Liver (tissue), 9 donors: ENCODE data around the gene APPBP2. TPM values are rescaled to one million over a fixed set of nuclear protein-coding genes. Genes with fewer than 3 reads are reported as not detected.

Experiments used
- DNase-seq: peaks from one replicate; pipeline ENCODE4 v3.0.0-alpha.2; 2017; ENCODE audit warnings: low spot score
- H3K27ac ChIP-seq, 2 donors: one replicate each; pipeline ENCODE4 v1.7.0; 2013; ENCODE audit warnings: inconsistent platforms in 2 of 2, low read length in 2 of 2, control low read depth in 1 of 2, low read depth in 1 of 2, mild to moderate bottlenecking in 1 of 2
- H3K27me3 ChIP-seq, 4 donors: one replicate each; pipeline versions ENCODE4 v1.6.1 to v1.7.0; 2013; ENCODE audit warnings: low read length in 3 of 4, inconsistent platforms in 1 of 4, mild to moderate bottlenecking in 1 of 4, moderate library complexity in 1 of 4; ENCODE audit not compliant: control insufficient read depth in 4 of 4, insufficient read depth in 4 of 4
- H3K36me3 ChIP-seq, 4 donors: one replicate each; pipeline versions ENCODE4 v1.6.1 to v1.7.0; 2013; ENCODE audit warnings: low read length in 3 of 4, mild to moderate bottlenecking in 3 of 4, low read depth in 1 of 4, moderate library complexity in 1 of 4; ENCODE audit not compliant: control insufficient read depth in 4 of 4, insufficient read depth in 3 of 4
- H3K4me1 ChIP-seq, 4 donors: one replicate each; pipeline versions ENCODE4 v1.6.1 to v1.7.0; 2013; ENCODE audit warnings: low read length in 3 of 4, mild to moderate bottlenecking in 3 of 4, moderate library complexity in 1 of 4; ENCODE audit not compliant: control insufficient read depth in 4 of 4, insufficient read depth in 4 of 4
- H3K4me3 ChIP-seq, 3 donors: one replicate each; pipeline versions ENCODE4 v1.6.1 to v1.7.0; 2013; ENCODE audit warnings: low read length in 3 of 3, control low read depth in 1 of 3, low read depth in 1 of 3, mild to moderate bottlenecking in 1 of 3
- H3K9ac ChIP-seq, 2 donors: one replicate each; pipeline ENCODE4 v1.7.0; 2013; ENCODE audit warnings: low read length in 2 of 2, mild to moderate bottlenecking in 2 of 2, moderate library complexity in 2 of 2, control low read depth in 1 of 2, low read depth in 1 of 2
- H3K9me3 ChIP-seq, 4 donors: one replicate each; pipeline versions ENCODE4 v1.6.1 to v1.7.0; 2013; ENCODE audit warnings: low read length in 3 of 4; ENCODE audit not compliant: control insufficient read depth in 4 of 4
- ATF3 ChIP-seq: IDR thresholded peaks from 2 replicates; pipeline ENCODE4 v1.6.1; 2016; ENCODE audit warnings: antibody characterized with exemption
- EGR1 ChIP-seq, 2 donors: IDR thresholded peaks; 2 replicates each; pipeline ENCODE4 v1.6.1; 2016 to 2018; ENCODE audit warnings: antibody characterized with exemption in 2 of 2, low read depth in 2 of 2
- FOXA1 ChIP-seq: IDR thresholded peaks from 2 replicates; pipeline ENCODE4 v1.6.1; 2016; ENCODE audit warnings: antibody characterized with exemption
- FOXA2 ChIP-seq: IDR thresholded peaks from 2 replicates; pipeline ENCODE4 v1.6.1; 2016; ENCODE audit warnings: antibody characterized with exemption
- GABPA ChIP-seq, 2 donors: IDR thresholded peaks in 1 of 2; conservative IDR thresholded peaks in 1 of 2; 2 replicates each; pipeline ENCODE4 v1.6.1; 2016; ENCODE audit warnings: antibody characterized with exemption in 2 of 2, mild to moderate bottlenecking in 1 of 2, moderate library complexity in 1 of 2
- HNF4A ChIP-seq, 2 donors: conservative IDR thresholded peaks; 2 replicates each; pipeline ENCODE4 v1.6.1; 2016; ENCODE audit warnings: antibody characterized with exemption in 2 of 2, mild to moderate bottlenecking in 2 of 2
- HNF4G ChIP-seq: IDR thresholded peaks from 2 replicates; pipeline ENCODE4 v1.6.1; 2016; ENCODE audit warnings: antibody characterized with exemption
- JUND ChIP-seq, 2 donors: IDR thresholded peaks; 2 replicates each; pipeline ENCODE4 v1.6.1; 2016; ENCODE audit warnings: antibody characterized with exemption in 2 of 2
- NR2F2 ChIP-seq: IDR thresholded peaks from 2 replicates; pipeline ENCODE4 v1.6.1; 2016; ENCODE audit warnings: antibody characterized with exemption
- RAD21 ChIP-seq, 2 donors: IDR thresholded peaks; 2 replicates each; pipeline ENCODE4 v1.6.1; 2016; ENCODE audit warnings: antibody characterized with exemption in 2 of 2, mild to moderate bottlenecking in 2 of 2
- REST ChIP-seq: IDR thresholded peaks from 2 replicates; pipeline ENCODE4 v1.6.1; 2016; ENCODE audit warnings: antibody characterized with exemption, mild to moderate bottlenecking
- RXRA ChIP-seq, 2 donors: IDR thresholded peaks; 2 replicates each; pipeline ENCODE4 v1.6.1; 2017 to 2018; ENCODE audit warnings: antibody characterized with exemption in 2 of 2, mild to moderate bottlenecking in 1 of 2
- SP1 ChIP-seq: IDR thresholded peaks from 2 replicates; pipeline ENCODE4 v1.6.1; 2018; ENCODE audit warnings: antibody characterized with exemption, mild to moderate bottlenecking
- TAF1 ChIP-seq: conservative IDR thresholded peaks from 2 replicates; pipeline ENCODE4 v1.6.1; 2016; ENCODE audit warnings: antibody characterized with exemption, mild to moderate bottlenecking
- YY1 ChIP-seq: IDR thresholded peaks from 2 replicates; pipeline ENCODE4 v1.6.1; 2016; ENCODE audit warnings: antibody characterized with exemption, mild to moderate bottlenecking
- ZBTB33 ChIP-seq: IDR thresholded peaks from 2 replicates; pipeline ENCODE4 v1.6.1; 2016; ENCODE audit warnings: antibody characterized with exemption
- WGBS: extraction: QIAGEN DNeasy Blood & Tissue Kit; methylation state at CpG from one replicate; pipeline ENCODE4 v1.1.7; 2013; 5-methylcytosine and 5-hydroxymethylcytosine counted together
- polyA plus RNA-seq, 2 donors: library from polyadenylated mRNA; stranded (reverse) in 1 of 2; unstranded in 1 of 2; fragments of 200-250 nt in 1 of 2; fragments of >200 nt in 1 of 2; fragmentation: Nextera tagmentation in 1 of 2; extraction: Ambion mirVana in 1 of 2; gene quantifications; one replicate each; pipeline versions ENCODE4 v1.2.1 to v1.2.3, GENCODE V29; 2013 to 2015
- total RNA-seq, 2 donors: library from RNA; depleted of rRNA; stranded (reverse); fragments of >200 nt; gene quantifications; one replicate each; pipeline ENCODE4 v1.2.3, GENCODE V29; 2014
- TF ChIP-seq, protein P1 (sequence below): IDR thresholded peaks from 2 replicates; pipeline ENCODE4 v1.6.1; 2016; ENCODE audit warnings: antibody characterized with exemption
- TF ChIP-seq, protein P2 (sequence below): fragments of 150-350 bp; IDR thresholded peaks from 2 replicates; pipeline ENCODE4 v1.5.1; 2017; ENCODE audit warnings: improper control_type of control experiment, low read depth, low read length; ENCODE audit not compliant: missing input control
- donor health status: healthy.
- donor health status: healthy.
- donor health status: healthy.
- donor health status: healthy.
- donor health status: healthy.

The APPBP2 gene
- total and polyA plus RNA-seq, 4 donors, result 4.6 to 17.3 (median 9.2) TPM

GRCh38 chr17:60436676-60437075 is 89.4 kb downstream of the APPBP2 start:
- DNase-seq, result no peak
- Histone ChIP-seq H3K36me3 (no peaks in the 10 kb centered on the region), H3K9me3 (no peaks in the 10 kb centered on the region), H3K4me1 (peaks cover 0 to 5% (median 0%) of the 10 kb centered on the region in 4 donors), H3K4me3 (no peak overlapping the region), H3K27ac (no peak overlapping the region), H3K27me3 (no peaks in the 10 kb centered on the region), H3K9ac (no peak overlapping the region)
- no peak for TF ChIP-seq REST
- no peak for TF ChIP-seq SP1
- TF ChIP-seq, protein P1, sequence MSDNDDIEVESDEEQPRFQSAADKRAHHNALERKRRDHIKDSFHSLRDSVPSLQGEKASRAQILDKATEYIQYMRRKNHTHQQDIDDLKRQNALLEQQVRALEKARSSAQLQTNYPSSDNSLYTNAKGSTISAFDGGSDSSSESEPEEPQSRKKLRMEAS, result no peak
- no peak for TF ChIP-seq JUND (IDR thresholded peaks at IDR 0.05)
- no peak for TF ChIP-seq TAF1
- TF ChIP-seq, protein P2, sequence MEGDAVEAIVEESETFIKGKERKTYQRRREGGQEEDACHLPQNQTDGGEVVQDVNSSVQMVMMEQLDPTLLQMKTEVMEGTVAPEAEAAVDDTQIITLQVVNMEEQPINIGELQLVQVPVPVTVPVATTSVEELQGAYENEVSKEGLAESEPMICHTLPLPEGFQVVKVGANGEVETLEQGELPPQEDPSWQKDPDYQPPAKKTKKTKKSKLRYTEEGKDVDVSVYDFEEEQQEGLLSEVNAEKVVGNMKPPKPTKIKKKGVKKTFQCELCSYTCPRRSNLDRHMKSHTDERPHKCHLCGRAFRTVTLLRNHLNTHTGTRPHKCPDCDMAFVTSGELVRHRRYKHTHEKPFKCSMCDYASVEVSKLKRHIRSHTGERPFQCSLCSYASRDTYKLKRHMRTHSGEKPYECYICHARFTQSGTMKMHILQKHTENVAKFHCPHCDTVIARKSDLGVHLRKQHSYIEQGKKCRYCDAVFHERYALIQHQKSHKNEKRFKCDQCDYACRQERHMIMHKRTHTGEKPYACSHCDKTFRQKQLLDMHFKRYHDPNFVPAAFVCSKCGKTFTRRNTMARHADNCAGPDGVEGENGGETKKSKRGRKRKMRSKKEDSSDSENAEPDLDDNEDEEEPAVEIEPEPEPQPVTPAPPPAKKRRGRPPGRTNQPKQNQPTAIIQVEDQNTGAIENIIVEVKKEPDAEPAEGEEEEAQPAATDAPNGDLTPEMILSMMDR, result no peak
- no peak for TF ChIP-seq HNF4A (conservative IDR thresholded peaks at IDR 0.05)
- no peak for TF ChIP-seq FOXA2
- TF ChIP-seq GABPA (IDR thresholded peaks at IDR 0.05 in 1 of 2, conservative IDR thresholded peaks at IDR 0.05 in 1 of 2), result no peak
- no peak for TF ChIP-seq ZBTB33
- TF ChIP-seq FOXA1, result no peak
- no peak for TF ChIP-seq NR2F2
- no peak for TF ChIP-seq RAD21 (IDR thresholded peaks at IDR 0.05)
- TF ChIP-seq YY1, result no peak
- TF ChIP-seq ATF3, result no peak
- TF ChIP-seq HNF4G, result no peak
- TF ChIP-seq EGR1 (IDR thresholded peaks at IDR 0.05; ENCODE audit: low read depth in 2 of 2), result no peak
- TF ChIP-seq RXRA (IDR thresholded peaks at IDR 0.05), result no peak
- 62% methylated on average over 5 of the region's 5 CpGs for WGBS
